Upper lobe of right lung (tissue), 1 donor: ENCODE results near the gene NEURL4. TPM values are rescaled to one million over a fixed set of nuclear protein-coding genes. Genes with fewer than 3 reads are reported as not detected.
"Not testable (repeated sequence)": the region's sequence is repeated elsewhere in the genome, so short reads cannot be mapped to it uniquely, and the experiment has no call there.

Experiments
- ATAC-seq: fragments of 200-7000 bp; cut with Tn5 transposase; one replicate; pipeline ENCODE4 v1.9.1; 2020; ENCODE audit warnings: mild to moderate bottlenecking, moderate library complexity
- DNase-seq: peaks from one replicate; pipeline ENCODE4 v3.0.0-alpha.2; 2020
- H3K27ac ChIP-seq: fragments of 200-600 bp; one replicate; pipeline ENCODE4 v1.8.0; 2022
- H3K27me3 ChIP-seq: fragments of 200-600 bp; one replicate; pipeline ENCODE4 v1.8.0; 2022; ENCODE audit warnings: mild to moderate bottlenecking
- H3K36me3 ChIP-seq: fragments of 200-600 bp; one replicate; pipeline ENCODE4 v1.8.0; 2022
- H3K4me1 ChIP-seq: fragments of 200-600 bp; one replicate; pipeline ENCODE4 v1.8.0; 2022
- H3K4me3 ChIP-seq: fragments of 200-600 bp; one replicate; pipeline ENCODE4 v1.8.0; 2022; ENCODE audit warnings: mild to moderate bottlenecking
- H3K9me3 ChIP-seq: fragments of 200-600 bp; one replicate; pipeline ENCODE4 v1.8.0; 2022
- CTCF ChIP-seq: fragments of 200-600 bp; IDR thresholded peaks from one replicate; pipeline ENCODE4 v1.8.0; 2022; ENCODE audit warnings: antibody characterized with exemption
- intact Hi-C: fragments of 100-400 bp; cut with DNase I; formaldehyde crosslinking; loops from one replicate; pipeline ENCODE4 v1.11.0; 2022
- long read RNA-seq: library from polyadenylated mRNA; unstranded; transcript quantifications from one replicate; pipeline ENCODE4 v2.0.0, GENCODE V29; 2021
- total RNA-seq: library from RNA; stranded (reverse); fragmentation: NEBNext Ultra II Directional; extraction: Animal tissue kit (Norgen Biotek cat#: 25700); gene quantifications from one replicate; pipeline ENCODE4 v1.2.1, GENCODE V29; 2021
- donor health status: DM: no; HTN: yes; CAD: no; lungs with severe emphysema.

The NEURL4 gene
- 37.6 TPM for total RNA-seq
- long read RNA-seq, full-length matches to known transcripts: 2 of 23 reads
- long read RNA-seq, partial matches to known transcripts: 12 of 23 reads
- long read RNA-seq, other reads (novel, unspliced or antisense): 9 of 23 reads

- Histone ChIP-seq H3K9me3 (no peaks in the 10 kb centered on the region), H3K27ac (peak within 1 kb of the TSS; percentile 92), H3K27me3 (no peaks in the 10 kb centered on the region), H3K36me3 (peaks cover 9% of the 10 kb centered on the region), H3K4me1 (peaks cover 15% of the 10 kb centered on the region), H3K4me3 (peak within 1 kb of the TSS; percentile 87)
- intact Hi-C loops: no loop called here
- TF ChIP-seq CTCF: no peak
- DNase-seq (no peak), ATAC-seq (peak; percentile 16)
Observed at GRCh38 chr17:7328840-7329373, at the start of gene NEURL4. Gene NEURL4, minus strand, starts transcription at chr17:7329335. Its CDS starts 23 bp downstream, at chr17:7329312.

- intact Hi-C loops: no loop called here
- H3K9me3 ChIP-seq: no peaks in the 10 kb centered on the region
- H3K4me3 ChIP-seq: no peak overlapping the region
- H3K27ac ChIP-seq: no peak overlapping the region
- H3K4me1 ChIP-seq: no peaks in the 10 kb centered on the region
- H3K36me3 ChIP-seq: no peaks in the 10 kb centered on the region
- TF ChIP-seq CTCF: no peak
- ATAC-seq: no peak
- no peak for DNase-seq
- H3K27me3 ChIP-seq: no peaks in the 10 kb centered on the region
Observed at GRCh38 chr17:7374353-7374752, 45.2 kb upstream of the NEURL4 start.

GRCh38 chr17:7370853-7371252, 41.7 kb upstream of the NEURL4 start:
- ATAC-seq: no peak
- Histone ChIP-seq H3K9me3 (no peaks in the 10 kb centered on the region), H3K4me1 (no peaks in the 10 kb centered on the region), H3K27me3 (no peaks in the 10 kb centered on the region), H3K36me3 (no peaks in the 10 kb centered on the region), H3K4me3 (no peak overlapping the region), H3K27ac (no peak overlapping the region)
- DNase-seq: no peak
- TF ChIP-seq CTCF: no peak
- intact Hi-C loops: no loop called here

GRCh38 chr17:7369825-7370224, 40.7 kb upstream of the NEURL4 start:
- no peak for TF ChIP-seq CTCF
- H3K36me3 ChIP-seq: no peaks in the 10 kb centered on the region
- no peak for DNase-seq
- H3K27ac ChIP-seq: no peak overlapping the region
- no peak overlapping the region for H3K4me3 ChIP-seq
- H3K27me3 ChIP-seq: no peaks in the 10 kb centered on the region
- intact Hi-C loops: no loop called here
- no peaks in the 10 kb centered on the region for H3K4me1 ChIP-seq
- no peak for ATAC-seq
- H3K9me3 ChIP-seq: no peaks in the 10 kb centered on the region

- H3K27ac ChIP-seq, H3K27me3 ChIP-seq, DNase-seq, ATAC-seq, H3K36me3 ChIP-seq, H3K4me3 ChIP-seq, H3K4me1 ChIP-seq, H3K9me3 ChIP-seq, intact Hi-C loops: not testable (repeated sequence)
Observed at GRCh38 chr17:7368599-7368994, 39.5 kb upstream of the NEURL4 start.

- no peak for ATAC-seq
- intact Hi-C loops: no loop called here
- Histone ChIP-seq H3K4me3 (no peak overlapping the region), H3K36me3 (no peaks in the 10 kb centered on the region), H3K27ac (no peak overlapping the region), H3K9me3 (no peaks in the 10 kb centered on the region), H3K4me1 (no peaks in the 10 kb centered on the region), H3K27me3 (no peaks in the 10 kb centered on the region)
- TF ChIP-seq CTCF: no peak
- DNase-seq: no peak
Observed at GRCh38 chr17:7367918-7368598, 38.9 kb upstream of the NEURL4 start.
